MCF 10A (cell line): ENCODE data around the gene OR2L3. TPM values are rescaled to one million over a fixed set of nuclear protein-coding genes. Genes with fewer than 3 reads are reported as not detected.

Experiments
- BruUV-seq: library from RNA; stranded (reverse); fragments of 400-500 nt; replicated peaks from 2 replicates; lab custom pipeline; 2021; lab: Mats Ljungman, UMichigan
- CTCF ChIA-PET: fragments of 300-600 bp; sonication (Branson Sonifier 250); formaldehyde crosslinking; extraction: SDS; loops from one replicate; lab custom pipeline; 2021; ENCODE audit warnings: antibody characterized with exemption, inconsistent platforms; lab: Yijun Ruan, JAX
- POLR2A ChIA-PET: fragments of 300-600, 350-650 bp; sonication (Branson Sonifier 250); formaldehyde crosslinking; extraction: SDS; loops from one replicate; lab custom pipeline; 2020; ENCODE audit warnings: antibody characterized with exemption, inconsistent platforms; lab: Yijun Ruan, JAX
- DNase-seq: peaks from one replicate; pipeline ENCODE4 v3.0.0-alpha.2; 2018; ENCODE audit not compliant: unreplicated experiment
- H3K27ac Mint-ChIP-seq: one replicate; pipeline ENCODE4 v1.8.0; 2022; ENCODE audit warnings: mild to moderate bottlenecking, low read depth, mixed read lengths; ENCODE audit not compliant: unreplicated experiment
- H3K27me3 Mint-ChIP-seq: one replicate; pipeline ENCODE4 v1.8.0; 2022; ENCODE audit warnings: mixed read lengths; ENCODE audit not compliant: insufficient read depth, unreplicated experiment
- H3K36me3 Mint-ChIP-seq: one replicate; pipeline ENCODE4 v1.8.0; 2022; ENCODE audit warnings: mild to moderate bottlenecking, moderate library complexity, mixed read lengths; ENCODE audit not compliant: insufficient read depth, unreplicated experiment
- H3K4me1 Mint-ChIP-seq: one replicate; pipeline ENCODE4 v1.8.0; 2022; ENCODE audit warnings: mixed read lengths; ENCODE audit not compliant: insufficient read depth, unreplicated experiment
- H3K4me3 Mint-ChIP-seq: one replicate; pipeline ENCODE4 v1.8.0; 2022; ENCODE audit warnings: mild to moderate bottlenecking, moderate library complexity, mixed read lengths; ENCODE audit not compliant: unreplicated experiment
- H3K9me3 Mint-ChIP-seq: one replicate; pipeline ENCODE4 v1.8.0; 2022; ENCODE audit warnings: mixed read lengths; ENCODE audit not compliant: unreplicated experiment
- CTCF ChIP-seq: fragments of 200-600 bp; IDR thresholded peaks from one replicate; pipeline ENCODE4 v1.8.0; 2022; ENCODE audit warnings: antibody characterized with exemption, mild to moderate bottlenecking; ENCODE audit not compliant: unreplicated experiment
- intact Hi-C: fragments of 100-400 bp; cut with micrococcal nuclease; formaldehyde crosslinking; loops from 2 replicates; pipeline ENCODE4 v1.14.1; 2022
- total RNA-seq: library from RNA; stranded (reverse); gene quantifications from 2 replicates; pipeline ENCODE4 v1.2.3, GENCODE V29; 2022

The OR2L3 gene
- total RNA-seq, 1 experiment from 2014 or later, result not detected

GRCh38 chr1:248009681-248010080, 37.0 kb upstream of the OR2L3 start:
- Mint-ChIP-seq H3K27ac (no peak overlapping the region), H3K9me3 (peaks cover 35% of the 10 kb centered on the region), H3K27me3 (no peaks in the 10 kb centered on the region)

GRCh38 chr1:248013229-248013710, 33.4 kb upstream of the OR2L3 start, which contains the start of gene OR2L5:
TSS of gene OR2L5 (plus strand) at chr1:248013660. CDS start at chr1:248021948, 8,288 bp downstream.
- peak; percentile 61 for DNase-seq

More at GRCh38 chr1:248009681-248010080, 37.0 kb upstream of the OR2L3 start:
- intact Hi-C loops, result no loop called here
- Mint-ChIP-seq H3K4me1 (peaks cover 5% of the 10 kb centered on the region), H3K36me3 (no peaks in the 10 kb centered on the region), H3K4me3 (no peak overlapping the region)
- ChIA-PET CTCF (interaction anchor here (1.0 kb wide), 3 partner anchors 39 to 583 kb away, joined by 3 read pairs; no protein-coding TSS in a partner anchor), POLR2A (no interaction called here)
- TF ChIP-seq CTCF, result no peak
- BruUV-seq, result no TSS peak
- DNase-seq, result no peak

GRCh38 chr1:248015803-248016202, 30.8 kb upstream of the OR2L3 start:
- no peak for TF ChIP-seq CTCF
- ChIA-PET CTCF (no interaction called here), POLR2A (no interaction called here)
- no peak for DNase-seq
- Mint-ChIP-seq H3K36me3 (no peaks in the 10 kb centered on the region), H3K27me3 (no peaks in the 10 kb centered on the region), H3K27ac (no peak overlapping the region), H3K4me1 (peaks cover 11% of the 10 kb centered on the region), H3K9me3 (peaks cover 17% of the 10 kb centered on the region), H3K4me3 (no peak overlapping the region)
- intact Hi-C loops, result no loop called here
- no TSS peak for BruUV-seq

More at GRCh38 chr1:248013229-248013710, 33.4 kb upstream of the OR2L3 start, which contains the start of gene OR2L5:
- ChIA-PET POLR2A (no interaction called here), CTCF (no interaction called here)
- Mint-ChIP-seq H3K4me3 (no peak within 1 kb of the TSS), H3K4me1 (peaks cover 5% of the 10 kb centered on the region), H3K27me3 (no peaks in the 10 kb centered on the region), H3K9me3 (peaks cover 35% of the 10 kb centered on the region), H3K36me3 (no peaks in the 10 kb centered on the region), H3K27ac (no peak within 1 kb of the TSS)
- intact Hi-C loops, result no loop called here
- no peak for TF ChIP-seq CTCF
- BruUV-seq, result no TSS peak

DNA sequence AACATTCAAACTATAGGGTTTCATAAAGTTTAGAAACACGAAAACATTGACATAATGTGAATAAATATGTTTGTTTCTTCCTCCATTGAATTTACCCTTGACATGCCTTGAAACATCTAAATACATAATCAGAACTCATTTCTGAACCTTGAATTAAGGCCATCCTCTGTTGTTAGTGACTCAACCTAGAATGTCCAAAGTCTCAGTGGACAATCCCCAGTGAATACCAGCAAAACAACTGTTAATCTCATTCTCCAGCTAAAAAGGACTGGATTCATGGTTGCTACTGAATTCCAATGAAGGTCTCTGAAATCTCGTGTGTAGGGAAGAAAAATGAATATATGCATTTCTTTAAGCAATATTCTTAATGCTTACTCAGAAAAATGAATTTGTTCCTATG, 16.9 kb upstream of the OR2L3 start, which contains the start of gene OR2L2:
Gene OR2L2 (plus strand): TSS at position 301 of the 400 bp plus-strand sequence. CDS start 8,198 bp downstream, outside the sequence.
- ChIA-PET CTCF (no interaction called here), POLR2A (no interaction called here)
- Mint-ChIP-seq H3K36me3 (no peaks in the 10 kb centered on the region), H3K4me3 (no peak within 1 kb of the TSS), H3K27me3 (no peaks in the 10 kb centered on the region), H3K27ac (no peak within 1 kb of the TSS), H3K4me1 (no peaks in the 10 kb centered on the region), H3K9me3 (peaks cover 22% of the 10 kb centered on the region)
- intact Hi-C loops, result no loop called here
- no TSS peak for BruUV-seq
- DNase-seq, result no peak
- TF ChIP-seq CTCF, result no peak
